DOHH2 (cell line): ENCODE results near the gene KRT2.

ENCODE experiments used
- EZH2phosphoT487 ChIP-seq: fragments of 200-600 bp; sonication (generic); IDR thresholded peaks from 2 replicates; pipeline ENCODE4 v1.6.1; 2017; ENCODE audit warnings: borderline replicate concordance, mild to moderate bottlenecking, antibody characterized with exemption, low read length, moderate library complexity, mixed read lengths
- TF ChIP-seq, protein P1 (sequence below): fragments of 200-600 bp; sonication (generic); IDR thresholded peaks from one replicate; pipeline ENCODE4 v1.5.1; 2014; ENCODE audit warnings: antibody characterized with exemption, mild to moderate bottlenecking, low read depth, low read length; ENCODE audit not compliant: poor library complexity, severe bottlenecking

DNA sequence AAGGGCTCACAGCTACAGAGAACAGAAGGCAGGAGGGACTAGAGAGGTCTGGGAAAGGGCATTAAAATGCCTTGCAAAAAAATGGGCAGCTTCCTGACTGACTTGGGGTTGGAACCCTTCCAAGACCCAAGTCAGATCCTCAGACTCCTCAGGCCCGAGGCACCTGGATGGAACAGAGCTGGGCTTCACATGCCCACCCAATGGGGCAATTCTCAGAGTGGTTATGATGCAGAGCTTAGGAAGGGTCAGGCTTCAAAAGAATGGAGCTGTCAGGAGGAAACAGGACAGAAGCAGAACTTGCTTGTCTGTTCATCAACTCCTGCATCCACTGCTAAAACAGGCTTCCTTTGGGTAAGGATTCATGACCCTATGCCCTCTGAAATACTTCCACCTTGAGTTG is 37.9 kb upstream of the KRT2 start:
- TF ChIP-seq, protein P1, sequence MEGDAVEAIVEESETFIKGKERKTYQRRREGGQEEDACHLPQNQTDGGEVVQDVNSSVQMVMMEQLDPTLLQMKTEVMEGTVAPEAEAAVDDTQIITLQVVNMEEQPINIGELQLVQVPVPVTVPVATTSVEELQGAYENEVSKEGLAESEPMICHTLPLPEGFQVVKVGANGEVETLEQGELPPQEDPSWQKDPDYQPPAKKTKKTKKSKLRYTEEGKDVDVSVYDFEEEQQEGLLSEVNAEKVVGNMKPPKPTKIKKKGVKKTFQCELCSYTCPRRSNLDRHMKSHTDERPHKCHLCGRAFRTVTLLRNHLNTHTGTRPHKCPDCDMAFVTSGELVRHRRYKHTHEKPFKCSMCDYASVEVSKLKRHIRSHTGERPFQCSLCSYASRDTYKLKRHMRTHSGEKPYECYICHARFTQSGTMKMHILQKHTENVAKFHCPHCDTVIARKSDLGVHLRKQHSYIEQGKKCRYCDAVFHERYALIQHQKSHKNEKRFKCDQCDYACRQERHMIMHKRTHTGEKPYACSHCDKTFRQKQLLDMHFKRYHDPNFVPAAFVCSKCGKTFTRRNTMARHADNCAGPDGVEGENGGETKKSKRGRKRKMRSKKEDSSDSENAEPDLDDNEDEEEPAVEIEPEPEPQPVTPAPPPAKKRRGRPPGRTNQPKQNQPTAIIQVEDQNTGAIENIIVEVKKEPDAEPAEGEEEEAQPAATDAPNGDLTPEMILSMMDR, result no peak
- TF ChIP-seq EZH2phosphoT487, result no peak
